Uterus (tissue), 2 donors: ENCODE measurements around the gene PEX3.
"Not testable (repeated sequence)": the region's sequence is repeated elsewhere in the genome, so short reads cannot be mapped to it uniquely, and the experiment has no call there.

Source experiments
- POLR2A ChIP-seq, 2 donors: fragments of 450-650 bp; IDR thresholded peaks; one replicate each; pipeline ENCODE4 v1.6.1; 2016; ENCODE audit warnings: antibody characterized with exemption in 2 of 2, mild to moderate bottlenecking in 1 of 2, moderate library complexity in 1 of 2
- TF ChIP-seq, protein P1 (sequence below), 4 experiments: fragments of 200-600 bp in 2 of 4; fragments of 450-650 bp in 2 of 4; sonication (generic) in 2 of 4; IDR thresholded peaks; one replicate each; pipeline ENCODE4 v1.5.1; 2016 to 2019; ENCODE audit warnings: antibody characterized with exemption in 4 of 4, mild to moderate bottlenecking in 2 of 4, moderate library complexity in 1 of 4

DNA sequence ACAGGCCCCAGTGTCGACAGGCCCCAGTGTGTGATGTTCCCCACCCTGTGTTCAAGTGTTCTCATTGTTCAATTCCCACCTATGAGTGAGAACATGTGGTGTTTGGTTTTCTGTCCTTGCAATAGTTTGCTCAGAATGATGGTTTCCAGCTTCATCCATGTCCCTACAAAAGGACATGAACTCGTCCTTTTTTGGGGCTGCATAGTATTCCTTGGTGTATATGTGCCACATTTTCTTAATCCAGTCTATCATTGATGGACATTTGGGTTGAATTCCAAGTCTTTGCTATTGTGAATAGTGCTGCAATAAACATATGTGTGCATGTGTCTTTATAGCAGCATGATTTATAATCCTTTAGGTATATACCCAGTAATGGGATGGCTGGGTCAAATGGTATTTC lies 18.2 kb downstream of the PEX3 start:
- TF ChIP-seq, protein P1, sequence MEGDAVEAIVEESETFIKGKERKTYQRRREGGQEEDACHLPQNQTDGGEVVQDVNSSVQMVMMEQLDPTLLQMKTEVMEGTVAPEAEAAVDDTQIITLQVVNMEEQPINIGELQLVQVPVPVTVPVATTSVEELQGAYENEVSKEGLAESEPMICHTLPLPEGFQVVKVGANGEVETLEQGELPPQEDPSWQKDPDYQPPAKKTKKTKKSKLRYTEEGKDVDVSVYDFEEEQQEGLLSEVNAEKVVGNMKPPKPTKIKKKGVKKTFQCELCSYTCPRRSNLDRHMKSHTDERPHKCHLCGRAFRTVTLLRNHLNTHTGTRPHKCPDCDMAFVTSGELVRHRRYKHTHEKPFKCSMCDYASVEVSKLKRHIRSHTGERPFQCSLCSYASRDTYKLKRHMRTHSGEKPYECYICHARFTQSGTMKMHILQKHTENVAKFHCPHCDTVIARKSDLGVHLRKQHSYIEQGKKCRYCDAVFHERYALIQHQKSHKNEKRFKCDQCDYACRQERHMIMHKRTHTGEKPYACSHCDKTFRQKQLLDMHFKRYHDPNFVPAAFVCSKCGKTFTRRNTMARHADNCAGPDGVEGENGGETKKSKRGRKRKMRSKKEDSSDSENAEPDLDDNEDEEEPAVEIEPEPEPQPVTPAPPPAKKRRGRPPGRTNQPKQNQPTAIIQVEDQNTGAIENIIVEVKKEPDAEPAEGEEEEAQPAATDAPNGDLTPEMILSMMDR (IDR thresholded peaks at IDR 0.05) = not testable (repeated sequence)
- TF ChIP-seq POLR2A (IDR thresholded peaks at IDR 0.05) = not testable (repeated sequence)
